OCI-LY7 (cell line): ENCODE measurements around the gene UGT1A1. TPM values are rescaled to one million over a fixed set of nuclear protein-coding genes. Genes with fewer than 3 reads are reported as not detected.

ENCODE experiments used
- BruUV-seq: library from RNA; stranded (reverse); fragments of 400-500 nt; replicated peaks from 2 replicates; lab custom pipeline; 2021; lab: Mats Ljungman, UMichigan
- CTCF ChIA-PET: fragments of 300-600 bp; sonication (Branson Sonifier 250); formaldehyde crosslinking; loops from one replicate; lab custom pipeline; 2022; ENCODE audit warnings: antibody characterized with exemption; ENCODE audit not compliant: unreplicated experiment; lab: Charles Lee
- POLR2A ChIA-PET: fragments of 300-600 bp; sonication (Branson Sonifier 250); formaldehyde crosslinking; loops from one replicate; lab custom pipeline; 2022; ENCODE audit warnings: antibody characterized with exemption; lab: Charles Lee
- DNase-seq: peaks from one replicate; pipeline ENCODE4 v3.0.0-alpha.2; 2015; ENCODE audit warnings: low spot score
- H2AFZ ChIP-seq: fragments of 200-600 bp; sonication (generic), shearing (Covaris generic); 2 replicates; pipeline ENCODE4 v1.6.1; 2014; ENCODE audit warnings: mild to moderate bottlenecking, antibody characterized with exemption, low read length, moderate library complexity
- H3K27ac ChIP-seq: fragments of 200-600 bp; sonication (generic); 2 replicates; pipeline ENCODE4 v1.5.1; 2014; ENCODE audit warnings: mixed run types, low read depth, mild to moderate bottlenecking, moderate library complexity, low read length, inconsistent platforms; ENCODE audit not compliant: poor library complexity, severe bottlenecking
- H3K36me3 ChIP-seq: fragments of 200-600 bp; sonication (generic); 2 replicates; pipeline ENCODE4 v1.6.1; 2014; ENCODE audit warnings: mild to moderate bottlenecking, antibody characterized with exemption, low read length, moderate library complexity, mixed read lengths; ENCODE audit not compliant: insufficient read depth
- H3K4me1 ChIP-seq: fragments of 200-600 bp; sonication (generic); 2 replicates; pipeline ENCODE4 v1.5.1; 2014; ENCODE audit warnings: mild to moderate bottlenecking, low read length; ENCODE audit not compliant: insufficient read depth, poor library complexity, severe bottlenecking
- H3K4me2 ChIP-seq: fragments of 200-600 bp; sonication (generic); 2 replicates; pipeline ENCODE4 v1.6.1; 2014; ENCODE audit warnings: mild to moderate bottlenecking, low read length
- H3K4me3 ChIP-seq: fragments of 200-600 bp; sonication (generic); 2 replicates; pipeline ENCODE4 v1.5.1; 2014; ENCODE audit warnings: mild to moderate bottlenecking, low read depth, low read length; ENCODE audit not compliant: poor library complexity, severe bottlenecking
- H3K79me2 ChIP-seq: fragments of 200-600 bp; sonication (generic); 2 replicates; pipeline ENCODE4 v1.6.1; 2016; ENCODE audit warnings: low read depth, mild to moderate bottlenecking, low read length, moderate library complexity, mixed read lengths; ENCODE audit not compliant: insufficient read depth
- H3K9me2 ChIP-seq: fragments of 200-600 bp; sonication (generic); 2 replicates; pipeline ENCODE4 v1.6.1; 2016; ENCODE audit warnings: mild to moderate bottlenecking, low read length, mixed read lengths; ENCODE audit not compliant: insufficient read depth
- H3K9me3 ChIP-seq: fragments of 200-600 bp; sonication (generic); 2 replicates; pipeline ENCODE4 v1.6.1; 2014; ENCODE audit warnings: mild to moderate bottlenecking, mixed run types, low read length, mixed read lengths
- H4K20me1 ChIP-seq: fragments of 200-600 bp; sonication (generic); 2 replicates; pipeline ENCODE4 v1.6.1; 2014; ENCODE audit warnings: mild to moderate bottlenecking, antibody characterized with exemption, low read length, moderate library complexity, mixed read lengths; ENCODE audit not compliant: insufficient read depth
- CTCF ChIP-seq: fragments of 200-600 bp; sonication (generic); conservative IDR thresholded peaks from 2 replicates; pipeline ENCODE4 v1.5.1; 2014; ENCODE audit warnings: mild to moderate bottlenecking, antibody characterized with exemption, low read length, moderate library complexity, mixed read lengths
- EZH2phosphoT487 ChIP-seq: fragments of 200-600 bp; sonication (generic); IDR thresholded peaks from 2 replicates; pipeline ENCODE4 v1.6.1; 2018; ENCODE audit warnings: low read depth, borderline replicate concordance, mild to moderate bottlenecking, mixed run types, antibody characterized with exemption, low read length, moderate library complexity, mixed read lengths
- intact Hi-C: fragments of 100-400 bp; cut with micrococcal nuclease; formaldehyde crosslinking; loops from one replicate; pipeline ENCODE4 v1.10.0; 2022; ENCODE audit not compliant: unreplicated experiment
- total RNA-seq, 2 experiments: library from RNA; depleted of rRNA in 1 of 2; stranded (reverse); fragments of >200 nt in 1 of 2; shearing (Covaris generic) in 1 of 2; gene quantifications; 2 replicates each; pipeline ENCODE4 v1.2.3, GENCODE V29; 2014 to 2022

The UGT1A1 gene
- total RNA-seq, 2 experiments from 2014 or later: not detected

DNA sequence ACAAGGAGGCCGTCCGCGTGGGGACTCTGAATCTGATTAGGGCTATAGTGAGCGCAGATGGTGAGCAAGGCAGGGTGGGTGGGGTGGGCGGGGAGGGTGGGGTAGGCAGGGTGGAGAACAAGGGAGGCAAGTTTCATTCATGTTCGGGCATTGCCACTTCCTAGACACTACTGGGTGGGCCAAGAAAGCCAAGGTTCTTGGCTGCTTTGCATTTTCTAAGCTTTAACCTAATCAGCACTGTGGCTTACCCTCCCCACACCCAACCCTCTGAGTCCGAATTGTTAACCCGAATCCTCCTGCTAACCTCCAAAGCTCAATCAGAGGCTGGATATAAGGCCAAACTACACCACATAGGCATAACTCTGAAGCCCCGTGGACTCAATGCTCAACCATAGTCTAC, 36.2 kb downstream of the UGT1A1 start:
- no peaks in the 10 kb centered on the region for H3K79me2 ChIP-seq
- H3K36me3 ChIP-seq: no peaks in the 10 kb centered on the region
- no peak overlapping the region for H3K4me3 ChIP-seq
- no peaks in the 10 kb centered on the region for H3K9me2 ChIP-seq
- DNase-seq: no peak
- no TSS peak for BruUV-seq
- no peak overlapping the region for H3K27ac ChIP-seq
- no peaks in the 10 kb centered on the region for H4K20me1 ChIP-seq
- intact Hi-C loops: no loop called here
- peaks cover 5% of the 10 kb centered on the region for H3K4me1 ChIP-seq
- TF ChIP-seq CTCF: no peak
- ChIA-PET POLR2A (interaction anchor here (0.6 kb wide), 1 partner anchor 124 kb away, joined by 3 read pairs; no protein-coding TSS in a partner anchor), CTCF (no interaction called here)
- no peaks in the 10 kb centered on the region for H3K9me3 ChIP-seq
- H3K4me2 ChIP-seq: no peak overlapping the region
- H2AFZ ChIP-seq: no peak overlapping the region

DNA sequence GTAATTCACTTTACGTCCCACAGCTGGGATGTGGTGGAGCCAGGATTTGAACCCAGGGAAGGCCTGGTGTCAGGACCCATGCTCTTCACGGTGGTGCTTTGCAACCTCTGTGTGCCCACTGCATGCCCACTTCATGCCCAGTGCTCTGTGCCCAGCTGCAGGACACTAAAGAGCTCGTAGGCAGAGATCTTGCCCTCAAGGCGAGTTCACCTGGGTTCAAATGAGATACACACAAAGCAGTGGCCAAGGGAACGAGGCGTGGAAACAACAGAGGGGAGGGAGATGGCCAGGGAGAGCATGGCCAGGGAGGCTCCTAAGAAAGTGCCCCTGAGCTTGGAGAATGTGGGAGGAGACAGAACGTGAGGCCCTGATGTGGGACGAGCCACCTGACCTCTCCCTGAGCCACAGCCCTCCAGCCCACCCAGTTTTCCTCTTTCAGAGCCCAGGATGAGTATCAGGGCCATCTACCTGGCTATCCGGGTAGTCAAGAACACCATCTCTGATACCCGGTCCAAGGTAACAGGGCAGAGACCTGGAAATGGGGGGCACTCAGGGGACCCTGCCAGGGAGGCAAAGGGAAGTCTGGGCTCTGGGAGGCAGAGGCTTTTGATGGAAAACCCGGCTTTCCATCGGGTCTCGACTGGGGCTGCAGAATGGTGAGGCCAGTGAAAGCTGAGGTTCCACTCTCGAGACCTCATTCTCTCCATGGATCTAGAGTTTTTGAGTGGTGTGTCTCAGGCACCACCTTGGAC, 38.4 kb downstream of the UGT1A1 start:
- Histone ChIP-seq H3K4me3 (no peak overlapping the region), H2AFZ (no peak overlapping the region), H3K9me2 (no peaks in the 10 kb centered on the region), H3K4me2 (no peak overlapping the region), H3K79me2 (no peaks in the 10 kb centered on the region), H3K4me1 (peaks cover 11% of the 10 kb centered on the region), H3K36me3 (no peaks in the 10 kb centered on the region), H3K27ac (no peak overlapping the region), H4K20me1 (no peaks in the 10 kb centered on the region), H3K9me3 (no peaks in the 10 kb centered on the region)
- DNase-seq: no peak
- POLR2A ChIA-PET: no interaction called here
- BruUV-seq: no TSS peak
- no peak for TF ChIP-seq EZH2phosphoT487
- TF ChIP-seq CTCF: no peak
- CTCF ChIA-PET: interaction anchor here (0.5 kb wide), 1 partner anchor 787 kb away, joined by 3 read pairs; no protein-coding TSS in a partner anchor
- intact Hi-C loops: no loop called here

DNA sequence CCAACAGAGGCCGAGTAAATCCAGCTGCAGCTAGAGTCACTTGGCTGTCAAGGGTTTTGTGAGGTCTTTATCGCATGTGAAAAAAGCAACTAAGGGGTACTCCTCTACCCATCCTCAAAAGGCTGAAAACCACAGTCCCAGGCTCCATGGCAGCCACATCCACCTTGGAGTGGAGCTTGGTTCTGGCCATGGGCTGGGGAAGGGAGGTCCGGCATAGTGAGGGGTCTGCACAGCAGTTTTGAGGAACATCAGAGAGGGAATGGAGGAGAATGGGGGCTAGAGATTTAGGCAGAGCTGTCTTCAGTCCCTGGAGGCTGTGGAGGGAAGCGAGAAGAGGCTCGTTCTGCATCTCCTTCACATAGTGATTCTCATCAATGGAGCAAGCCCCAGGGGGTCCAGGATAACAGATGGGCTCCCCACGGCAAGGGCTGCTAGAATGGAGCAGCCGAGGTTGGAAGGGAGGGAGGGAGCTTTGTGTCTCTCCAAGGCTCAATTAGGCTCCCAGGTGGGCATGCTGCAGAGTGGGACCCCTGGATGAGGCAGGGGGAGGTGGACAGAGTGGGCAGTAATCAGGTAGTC, 39.1 kb downstream of the UGT1A1 start:
- BruUV-seq: no TSS peak
- intact Hi-C loops: no loop called here
- POLR2A ChIA-PET: interaction anchor here (0.5 kb wide), 1 partner anchor 170 kb away, joined by 3 read pairs; no protein-coding TSS in a partner anchor

More for the DNA sequence above, 39.1 kb downstream of the UGT1A1 start:
- no peak overlapping the region for H3K4me3 ChIP-seq
- no peaks in the 10 kb centered on the region for H3K9me3 ChIP-seq
- peaks cover 11% of the 10 kb centered on the region for H3K4me1 ChIP-seq
- no peaks in the 10 kb centered on the region for H3K36me3 ChIP-seq
- no peaks in the 10 kb centered on the region for H4K20me1 ChIP-seq
- H2AFZ ChIP-seq: no peak overlapping the region
- CTCF ChIA-PET: interaction anchor here (0.5 kb wide), 1 partner anchor 788 kb away, joined by 3 read pairs; no protein-coding TSS in a partner anchor
- DNase-seq: no peak
- H3K79me2 ChIP-seq: no peaks in the 10 kb centered on the region
- no peak overlapping the region for H3K27ac ChIP-seq
- TF ChIP-seq EZH2phosphoT487 (no peak), CTCF (no peak)
- H3K9me2 ChIP-seq: no peaks in the 10 kb centered on the region
- H3K4me2 ChIP-seq: no peak overlapping the region
